ENCODE measurements around the gene VGLL4.
"Not testable (repeated sequence)": the region's sequence is repeated elsewhere in the genome, so short reads cannot be mapped to it uniquely, and the experiment has no call there.

Gene VGLL4

GRCh38 chr3:11582191-11582968 lies 61.3 kb downstream of the VGLL4 start:
- H3K4me3 ChIP-seq (ENCODE audit: low read length), result peak overlapping the region; percentile 24; the same call in 1 of the 2 replicates
- TF ChIP-seq ZNF274 (IDR thresholded peaks at IDR 0.05; ENCODE audit: low read depth, low read length), result no peak

- no peak for TF ChIP-seq ZNF274 (IDR thresholded peaks at IDR 0.05; ENCODE audit: low read depth, low read length)
- peak overlapping the region; percentile 24; the same call in 1 of the 2 replicates for H3K4me3 ChIP-seq (ENCODE audit: low read length)
Observed at GRCh38 chr3:11581237-11582190, 62.2 kb downstream of the VGLL4 start.

GRCh38 chr3:11580645-11581044 lies 63.1 kb downstream of the VGLL4 start:
- TF ChIP-seq ZNF274 (IDR thresholded peaks at IDR 0.05; ENCODE audit: low read depth, low read length), result no peak
- no peak overlapping the region for H3K4me3 ChIP-seq (ENCODE audit: low read length)

GRCh38 chr3:11578169-11578568 lies 65.5 kb downstream of the VGLL4 start:
- TF ChIP-seq ZNF274 (IDR thresholded peaks at IDR 0.05; ENCODE audit: low read depth, low read length), result no peak
- H3K4me3 ChIP-seq (ENCODE audit: low read length), result no peak overlapping the region

GRCh38 chr3:11576453-11576852 lies 67.3 kb downstream of the VGLL4 start:
- no peak for TF ChIP-seq ZNF274 (IDR thresholded peaks at IDR 0.05; ENCODE audit: low read depth, low read length)
- no peak overlapping the region for H3K4me3 ChIP-seq (ENCODE audit: low read length)

GRCh38 chr3:11575677-11576076 lies 68.0 kb downstream of the VGLL4 start:
- no peak overlapping the region for H3K4me3 ChIP-seq (ENCODE audit: low read length)

GRCh38 chr3:11574981-11575669 lies 68.6 kb downstream of the VGLL4 start:
- H3K4me3 ChIP-seq (ENCODE audit: low read length), result no peak overlapping the region
- TF ChIP-seq ZNF274 (IDR thresholded peaks at IDR 0.05; ENCODE audit: low read depth, low read length), result no peak

More at GRCh38 chr3:11575677-11576076, 68.0 kb downstream of the VGLL4 start:
- no peak for TF ChIP-seq ZNF274 (IDR thresholded peaks at IDR 0.05; ENCODE audit: low read depth, low read length)

GRCh38 chr3:11572660-11573059 lies 71.1 kb downstream of the VGLL4 start:
- H3K4me3 ChIP-seq (ENCODE audit: low read length), result not testable (repeated sequence)

GRCh38 chr3:11570789-11571495 lies 72.8 kb downstream of the VGLL4 start:
- no peak overlapping the region for H3K4me3 ChIP-seq (ENCODE audit: low read length)
- TF ChIP-seq ZNF274 (IDR thresholded peaks at IDR 0.05; ENCODE audit: low read depth, low read length), result no peak

- H3K4me3 ChIP-seq (ENCODE audit: low read length), result no peak overlapping the region
- TF ChIP-seq ZNF274 (IDR thresholded peaks at IDR 0.05; ENCODE audit: low read depth, low read length), result no peak
Observed at GRCh38 chr3:11570251-11570650, 73.5 kb downstream of the VGLL4 start.

- no peak overlapping the region for H3K4me3 ChIP-seq (ENCODE audit: low read length)
- no peak for TF ChIP-seq ZNF274 (IDR thresholded peaks at IDR 0.05; ENCODE audit: low read depth, low read length)
Observed at GRCh38 chr3:11569156-11569741, 74.5 kb downstream of the VGLL4 start.

- H3K4me3 ChIP-seq (ENCODE audit: low read length), result no peak overlapping the region
- no peak for TF ChIP-seq ZNF274 (IDR thresholded peaks at IDR 0.05; ENCODE audit: low read depth, low read length)
Observed at GRCh38 chr3:11568503-11569155, 75.1 kb downstream of the VGLL4 start.

Measured in GM08714 (cell line).